ENCODE data around the gene PDE1C. TPM values are rescaled to one million over a fixed set of nuclear protein-coding genes. Genes with fewer than 3 reads are reported as not detected.

The PDE1C gene
- total and polyA plus RNA-seq, 9 donors: 4.8 to 20.0 (median 11.8) TPM

DNA sequence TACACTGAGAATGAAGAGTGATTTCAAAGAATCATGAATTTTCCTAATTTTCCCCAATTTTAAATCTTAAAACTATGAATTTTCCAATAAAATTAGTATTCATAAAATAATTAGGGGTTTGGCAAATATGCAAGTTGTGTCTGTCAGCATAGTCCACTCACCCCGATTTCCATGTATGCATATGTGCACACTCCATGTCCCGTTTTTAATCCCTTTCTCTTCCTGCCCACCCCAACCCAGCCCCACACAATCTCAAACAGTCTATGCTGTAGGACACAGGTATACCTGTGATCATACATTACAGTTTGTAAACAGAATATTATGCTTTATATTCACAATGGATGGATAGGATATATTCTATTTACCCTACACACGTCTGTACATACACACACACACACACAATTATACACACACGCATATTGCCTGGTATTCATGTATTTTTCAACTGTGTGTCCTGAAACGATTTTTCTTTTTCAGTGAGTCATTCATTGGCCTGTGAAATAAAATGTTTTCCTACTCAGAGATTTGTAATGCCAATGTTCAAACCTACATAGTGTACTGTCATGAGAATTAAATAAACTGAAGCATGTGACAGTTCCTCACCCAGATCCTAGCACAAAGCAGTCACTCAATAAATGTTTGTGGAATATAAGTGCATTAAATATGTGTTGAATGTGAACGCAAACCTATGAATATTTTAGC, 144.3 kb downstream of the PDE1C start:
- TF ChIP-seq, protein P1, sequence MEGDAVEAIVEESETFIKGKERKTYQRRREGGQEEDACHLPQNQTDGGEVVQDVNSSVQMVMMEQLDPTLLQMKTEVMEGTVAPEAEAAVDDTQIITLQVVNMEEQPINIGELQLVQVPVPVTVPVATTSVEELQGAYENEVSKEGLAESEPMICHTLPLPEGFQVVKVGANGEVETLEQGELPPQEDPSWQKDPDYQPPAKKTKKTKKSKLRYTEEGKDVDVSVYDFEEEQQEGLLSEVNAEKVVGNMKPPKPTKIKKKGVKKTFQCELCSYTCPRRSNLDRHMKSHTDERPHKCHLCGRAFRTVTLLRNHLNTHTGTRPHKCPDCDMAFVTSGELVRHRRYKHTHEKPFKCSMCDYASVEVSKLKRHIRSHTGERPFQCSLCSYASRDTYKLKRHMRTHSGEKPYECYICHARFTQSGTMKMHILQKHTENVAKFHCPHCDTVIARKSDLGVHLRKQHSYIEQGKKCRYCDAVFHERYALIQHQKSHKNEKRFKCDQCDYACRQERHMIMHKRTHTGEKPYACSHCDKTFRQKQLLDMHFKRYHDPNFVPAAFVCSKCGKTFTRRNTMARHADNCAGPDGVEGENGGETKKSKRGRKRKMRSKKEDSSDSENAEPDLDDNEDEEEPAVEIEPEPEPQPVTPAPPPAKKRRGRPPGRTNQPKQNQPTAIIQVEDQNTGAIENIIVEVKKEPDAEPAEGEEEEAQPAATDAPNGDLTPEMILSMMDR (IDR thresholded peaks at IDR 0.05): no peak
- TF ChIP-seq POLR2A (IDR thresholded peaks at IDR 0.05): no peak
- no peak for TF ChIP-seq EP300 (IDR thresholded peaks at IDR 0.05)
- intact Hi-C loops (cut with DNase I): no loop called here
- H3K27ac ChIP-seq: no peak overlapping the region
- DNase-seq: no peak
- no peaks in the 10 kb centered on the region for H3K9me3 ChIP-seq
- H3K4me3 ChIP-seq: no peak overlapping the region
- no peaks in the 10 kb centered on the region for H3K36me3 ChIP-seq
- WGBS, 3 donors: 82 to 84% (median 82%) methylated on average over 6 of the region's 6 CpGs
- H3K4me1 ChIP-seq (ENCODE audit: insufficient read depth): no peaks in the 10 kb centered on the region
- H3K27me3 ChIP-seq: no peaks in the 10 kb centered on the region

DNA sequence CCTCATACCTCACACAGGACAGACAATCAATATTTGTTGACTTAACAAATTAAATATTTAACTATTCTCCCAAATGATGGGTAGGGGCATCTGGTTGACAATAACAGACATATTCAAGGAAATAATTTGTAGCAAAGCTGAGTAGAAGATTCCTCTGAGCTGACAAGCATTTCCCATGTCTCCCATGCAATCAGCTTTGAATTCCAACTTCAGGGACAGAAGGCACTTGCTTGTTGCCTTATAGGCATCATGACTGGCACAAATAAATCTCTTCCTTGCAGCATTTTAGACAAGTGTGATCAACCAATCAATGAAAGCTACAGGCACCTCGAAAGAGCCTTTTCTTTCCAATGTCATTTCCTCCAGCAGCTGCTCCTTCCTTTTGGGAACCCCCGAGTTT, 146.0 kb downstream of the PDE1C start:
- 65 to 78% (median 74%) methylated on average over 2 of the region's 2 CpGs for WGBS, 3 donors
- H3K9me3 ChIP-seq: no peaks in the 10 kb centered on the region
- intact Hi-C loops (cut with DNase I): no loop called here
- no peak for DNase-seq
- TF ChIP-seq, protein P1 (IDR thresholded peaks at IDR 0.05): no peak
- no peak for TF ChIP-seq EP300 (IDR thresholded peaks at IDR 0.05)
- TF ChIP-seq POLR2A (IDR thresholded peaks at IDR 0.05): no peak
- no peaks in the 10 kb centered on the region for H3K27me3 ChIP-seq
- no peaks in the 10 kb centered on the region for H3K36me3 ChIP-seq
- no peak overlapping the region for H3K4me3 ChIP-seq
- no peak overlapping the region for H3K27ac ChIP-seq
- H3K4me1 ChIP-seq (ENCODE audit: insufficient read depth): no peaks in the 10 kb centered on the region

DNA sequence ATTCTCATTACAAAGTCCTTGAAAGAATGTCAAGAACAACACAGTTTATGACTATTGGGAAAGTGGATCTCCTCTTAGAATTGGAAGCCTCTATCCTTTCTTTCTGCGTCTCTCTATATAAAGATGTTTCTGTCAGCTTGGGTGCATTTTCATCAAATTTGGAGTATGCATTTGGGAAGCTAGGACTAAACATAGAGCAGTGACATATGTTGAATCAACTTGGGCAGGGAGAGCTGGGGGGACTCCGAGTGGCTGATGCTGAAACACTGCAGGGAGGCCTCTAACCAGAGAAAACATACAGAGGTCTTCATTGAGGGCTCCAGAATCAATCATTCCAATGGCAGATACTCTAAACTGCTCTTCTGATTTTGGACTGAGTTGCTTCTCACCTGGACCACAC, 147.4 kb downstream of the PDE1C start:
- Histone ChIP-seq H3K4me3 (no peak overlapping the region), H3K9me3 (no peaks in the 10 kb centered on the region), H3K4me1 (ENCODE audit: insufficient read depth) (no peaks in the 10 kb centered on the region), H3K36me3 (no peaks in the 10 kb centered on the region), H3K27ac (no peak overlapping the region), H3K27me3 (no peaks in the 10 kb centered on the region)
- no peak for DNase-seq
- intact Hi-C loops (cut with DNase I): no loop called here
- 53 to 76% (median 57%) methylated on average over 2 of the region's 2 CpGs for WGBS, 3 donors
- TF ChIP-seq POLR2A (IDR thresholded peaks at IDR 0.05) (no peak), EP300 (IDR thresholded peaks at IDR 0.05) (no peak)
- TF ChIP-seq, protein P1 (IDR thresholded peaks at IDR 0.05): no peak

DNA sequence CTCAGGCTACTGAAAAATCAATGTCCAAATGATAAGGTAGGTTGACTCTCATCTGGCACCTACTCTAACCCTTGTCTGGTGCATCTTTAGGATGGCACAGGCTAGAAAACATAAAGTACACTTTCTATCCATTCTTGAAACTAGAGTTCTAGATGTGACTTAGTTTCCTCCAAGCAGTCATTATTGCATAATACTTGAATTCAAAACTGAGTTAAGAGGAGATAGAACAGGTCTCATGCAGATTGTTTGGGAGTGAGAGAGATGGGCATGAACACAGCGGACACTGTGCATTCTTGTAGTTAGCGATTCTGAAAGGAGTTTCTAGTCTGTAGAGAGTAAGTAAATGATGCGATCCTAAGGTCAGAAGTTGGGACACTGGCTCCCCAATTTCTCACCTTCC, 149.2 kb downstream of the PDE1C start:
- H3K27me3 ChIP-seq: no peaks in the 10 kb centered on the region
- TF ChIP-seq EP300 (IDR thresholded peaks at IDR 0.05) (no peak), POLR2A (IDR thresholded peaks at IDR 0.05) (no peak)
- TF ChIP-seq, protein P1 (IDR thresholded peaks at IDR 0.05): no peak
- no peak overlapping the region for H3K4me3 ChIP-seq
- no peak overlapping the region for H3K27ac ChIP-seq
- no peak for DNase-seq
- 84 to 97% (median 92%) methylated on average over 3 of the region's 3 CpGs for WGBS, 3 donors
- intact Hi-C loops (cut with DNase I): no loop called here
- no peaks in the 10 kb centered on the region for H3K9me3 ChIP-seq
- no peaks in the 10 kb centered on the region for H3K36me3 ChIP-seq
- H3K4me1 ChIP-seq (ENCODE audit: insufficient read depth): no peaks in the 10 kb centered on the region

Measured in ovary (tissue), 9 donors.